ENCODE results near the gene SLC43A2.

- TF ChIP-seq CTCF (IDR thresholded peaks at IDR 0.05) (no peak), POLR2A (IDR thresholded peaks at IDR 0.05) (no peak)
These were observed 64.6 kb downstream of the SLC43A2 start for GRCh38 chr17:1563786-1564613.
